Adrenal gland (tissue), 12 donors: ENCODE results near the gene DNAH3. TPM values are rescaled to one million over a fixed set of nuclear protein-coding genes. Genes with fewer than 3 reads are reported as not detected.
A peak's percentile ranks its signal among the peaks of the same experiment; 100 is the strongest.

Source experiments
- DNase-seq, 7 donors: peaks; one replicate each; pipeline ENCODE4 v3.0.0-alpha.2; 2019 to 2020
- H3K27ac ChIP-seq, 5 donors: fragments of 200-600 bp; sonication (generic) in 4 of 5; 1 replicate in 3 of 5; 2 replicates in 2 of 5; pipeline versions ENCODE4 v1.5.1 to v1.8.0; 2016 to 2020; ENCODE audit warnings: mild to moderate bottlenecking in 1 of 5
- H3K27me3 ChIP-seq: fragments of 200-600 bp; 2 replicates; pipeline ENCODE4 v1.8.0; 2021
- H3K36me3 ChIP-seq, 2 donors: fragments of 200-600 bp; replicated peaks in 1 of 2; 1 replicate in 1 of 2; 2 replicates in 1 of 2; pipeline versions ENCODE4 v1.5.1 to v1.8.0; 2018 to 2022
- H3K4me1 ChIP-seq, 2 donors: fragments of 200-600 bp; replicated peaks in 1 of 2; 1 replicate in 1 of 2; 2 replicates in 1 of 2; pipeline versions ENCODE4 v1.5.1 to v1.8.0; 2018 to 2021
- H3K4me3 ChIP-seq, 4 donors: fragments of 200-600 bp; sonication (generic) in 3 of 4; one replicate each; pipeline ENCODE4 v1.5.1; 2016 to 2018
- H3K9me3 ChIP-seq, 3 donors: fragments of 200-600 bp; sonication (generic) in 1 of 3; replicated peaks in 1 of 3; 1 replicate in 2 of 3; 2 replicates in 1 of 3; pipeline versions ENCODE4 v1.5.1 to v1.8.0; 2016 to 2021
- CTCF ChIP-seq, 6 experiments: fragments of 450-650 bp in 4 of 6; fragments of 200-600 bp in 2 of 6; sonication (generic) in 1 of 6; IDR thresholded peaks; 1 replicate in 5 of 6; 2 replicates in 1 of 6; pipeline versions ENCODE4 v1.5.1 to v1.8.0; 2016 to 2021; ENCODE audit warnings: antibody characterized with exemption in 6 of 6, mild to moderate bottlenecking in 2 of 6, moderate library complexity in 1 of 6
- POLR2A ChIP-seq, 2 donors: fragments of 450-650 bp; IDR thresholded peaks; one replicate each; pipeline ENCODE4 v1.6.1; 2017; ENCODE audit warnings: antibody characterized with exemption in 2 of 2, mild to moderate bottlenecking in 2 of 2, moderate library complexity in 1 of 2
- WGBS, 4 donors: extraction: QIAGEN DNeasy Blood & Tissue Kit in 2 of 4; methylation state at CpG; one replicate each; pipeline versions ENCODE4 v1.1.5 to v1.1.7; 2013 to 2017; 5-methylcytosine and 5-hydroxymethylcytosine counted together
- intact Hi-C, 2 donors: fragments of 100-400 bp; cut with DNase I; formaldehyde crosslinking; loops; one replicate each; pipeline versions ENCODE4 v1.14.1 to v1.15.0; 2022 to 2023
- polyA plus RNA-seq, 3 donors: library from polyadenylated mRNA; stranded (reverse); fragments of 200-250 nt in 2 of 3; fragments of 350-450 nt in 1 of 3; fragmentation: Illumina TruSeq in 1 of 3; extraction: RNeasy Lipid Tissue Mini Kit (QIAGEN cat#74804) in 1 of 3; gene quantifications; one replicate each; pipeline ENCODE4 v1.2.3, GENCODE V29; 2013 to 2014
- total RNA-seq, 9 donors: library from RNA; depleted of rRNA in 4 of 9; stranded (reverse); fragments of >200 nt in 4 of 9; fragments of 120-200 nt in 1 of 9; fragmentation: NEBNext Ultra II Directional in 1 of 9; extraction: Animal tissue kit (Norgen Biotek cat#: 25700) in 1 of 9; gene quantifications; one replicate each; pipeline versions ENCODE4 v1.1.0 to v1.2.4, GENCODE V29; 2013 to 2023
- donor health status: healthy with polysubstance abuse.
- donor health status: Bipolar disorder and iron deficiency.
- donor health status: DM: yes; HTN: yes; CAD: no.
- donor health status: DM: no; HTN: no; CAD: no.
- donor health status: DM: no; HTN: no; CAD: no.
- donor health status: DM: yes; HTN: yes; CAD: no.

The DNAH3 gene
- total and polyA plus RNA-seq, 12 donors: 0.06 to 0.40 (median 0.20) TPM; not detected in 6

GRCh38 chr16:20911361-20911760 is 239.3 kb downstream of the DNAH3 start:
- 32 to 60% (median 35%) methylated on average over 1 of the region's 1 CpG for WGBS, 4 donors
- Histone ChIP-seq H3K36me3 (no peaks in the 10 kb centered on the region), H3K27ac (peak overlapping the region; percentile 64 to 86 (median 78)), H3K27me3 (no peaks in the 10 kb centered on the region), H3K9me3 (no peaks in the 10 kb centered on the region), H3K4me3 (peak overlapping the region in 1 of 4 donors; percentile 4), H3K4me1 (peaks cover 35 to 61% of the 10 kb centered on the region in 2 donors)
- TF ChIP-seq CTCF (IDR thresholded peaks at IDR 0.05) (no peak), POLR2A (IDR thresholded peaks at IDR 0.05) (peak in 1 of 2 donors; percentile 32)
- intact Hi-C loops: no loop called here
- peak in 6 of 7 donors; percentile 42 to 66 (median 62) for DNase-seq

GRCh38 chr16:20910781-20911321 is 239.8 kb downstream of the DNAH3 start:
- 8 to 18% (median 14%) methylated on average over 2 of the region's 2 CpGs for WGBS, 4 donors
- peaks cover 40 to 66% of the 10 kb centered on the region in 2 donors for H3K4me1 ChIP-seq
- no peak for TF ChIP-seq CTCF (IDR thresholded peaks at IDR 0.05)
- TF ChIP-seq POLR2A (IDR thresholded peaks at IDR 0.05): no peak
- no peaks in the 10 kb centered on the region for H3K36me3 ChIP-seq
- peak overlapping the region in 1 of 4 donors; percentile 4 for H3K4me3 ChIP-seq
- H3K27me3 ChIP-seq: no peaks in the 10 kb centered on the region
- no peaks in the 10 kb centered on the region for H3K9me3 ChIP-seq
- intact Hi-C loops: no loop called here
- H3K27ac ChIP-seq: peak overlapping the region; percentile 64 to 86 (median 78)
- DNase-seq: no peak

GRCh38 chr16:20906341-20907255 is 244.0 kb downstream of the DNAH3 start:
- Histone ChIP-seq H3K36me3 (peaks cover 0 to 4% of the 10 kb centered on the region in 2 donors), H3K9me3 (no peaks in the 10 kb centered on the region), H3K4me1 (peaks cover 47 to 83% of the 10 kb centered on the region in 2 donors), H3K27me3 (no peaks in the 10 kb centered on the region), H3K4me3 (no peak overlapping the region), H3K27ac (peak overlapping the region in 4 of 5 donors; percentile 41 to 99 (median 64))
- 72 to 81% (median 74%) methylated on average over 4 of the region's 4 CpGs for WGBS, 4 donors
- TF ChIP-seq CTCF (IDR thresholded peaks at IDR 0.05) (no peak), POLR2A (IDR thresholded peaks at IDR 0.05) (no peak)
- DNase-seq: peak in 1 of 7 donors; percentile 6
- intact Hi-C loops: no loop called here

- no peak for DNase-seq
- no peak for TF ChIP-seq POLR2A (IDR thresholded peaks at IDR 0.05)
- no peak for TF ChIP-seq CTCF (IDR thresholded peaks at IDR 0.05)
These were observed 245.1 kb downstream of the DNAH3 start for GRCh38 chr16:20905576-20905975.

More at GRCh38 chr16:20905576-20905975, 245.1 kb downstream of the DNAH3 start:
- peak overlapping the region in 3 of 5 donors; percentile 41 to 99 (median 86) for H3K27ac ChIP-seq
- WGBS, 4 donors: 65 to 78% (median 70%) methylated on average over 3 of the region's 3 CpGs
- no peak overlapping the region for H3K4me3 ChIP-seq
- intact Hi-C loops: no loop called here
- H3K9me3 ChIP-seq: no peaks in the 10 kb centered on the region
- H3K27me3 ChIP-seq: no peaks in the 10 kb centered on the region
- H3K36me3 ChIP-seq: peaks cover 0 to 4% of the 10 kb centered on the region in 2 donors
- peaks cover 41 to 76% of the 10 kb centered on the region in 2 donors for H3K4me1 ChIP-seq
